Measurements from ENCODE around the gene DYNLL2.
"Not testable (repeated sequence)": the region's sequence is repeated elsewhere in the genome, so short reads cannot be mapped to it uniquely, and the experiment has no call there.

Gene DYNLL2

DNA sequence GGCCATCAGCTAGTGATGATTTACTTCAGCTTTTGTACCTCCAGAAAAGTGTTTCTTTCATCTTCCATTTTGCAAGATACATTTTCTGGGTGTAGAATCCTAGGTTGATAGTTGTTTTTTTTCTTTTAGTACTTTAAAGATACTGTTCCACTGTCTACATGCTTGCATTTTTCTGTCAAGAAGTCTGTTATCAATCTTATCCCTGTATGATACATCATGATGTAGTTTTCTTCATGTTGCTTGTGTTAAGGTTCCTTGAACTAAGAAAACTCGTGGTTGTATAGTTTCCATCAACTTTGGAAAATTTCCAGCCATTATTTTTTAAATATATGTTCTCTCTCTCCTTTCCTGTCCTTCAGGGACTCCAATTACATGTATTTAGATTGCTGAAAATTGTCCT is 24.1 kb downstream of the DYNLL2 start:
- no peak for DNase-seq

GRCh38 chr17:58109197-58109596 is 26.0 kb downstream of the DYNLL2 start:
- no peak for DNase-seq

- no peak for DNase-seq
Measured at GRCh38 chr17:58110012-58110411, 26.8 kb downstream of the DYNLL2 start.

- DNase-seq: no peak
Measured at GRCh38 chr17:58111676-58112075, 28.5 kb downstream of the DYNLL2 start.

DNA sequence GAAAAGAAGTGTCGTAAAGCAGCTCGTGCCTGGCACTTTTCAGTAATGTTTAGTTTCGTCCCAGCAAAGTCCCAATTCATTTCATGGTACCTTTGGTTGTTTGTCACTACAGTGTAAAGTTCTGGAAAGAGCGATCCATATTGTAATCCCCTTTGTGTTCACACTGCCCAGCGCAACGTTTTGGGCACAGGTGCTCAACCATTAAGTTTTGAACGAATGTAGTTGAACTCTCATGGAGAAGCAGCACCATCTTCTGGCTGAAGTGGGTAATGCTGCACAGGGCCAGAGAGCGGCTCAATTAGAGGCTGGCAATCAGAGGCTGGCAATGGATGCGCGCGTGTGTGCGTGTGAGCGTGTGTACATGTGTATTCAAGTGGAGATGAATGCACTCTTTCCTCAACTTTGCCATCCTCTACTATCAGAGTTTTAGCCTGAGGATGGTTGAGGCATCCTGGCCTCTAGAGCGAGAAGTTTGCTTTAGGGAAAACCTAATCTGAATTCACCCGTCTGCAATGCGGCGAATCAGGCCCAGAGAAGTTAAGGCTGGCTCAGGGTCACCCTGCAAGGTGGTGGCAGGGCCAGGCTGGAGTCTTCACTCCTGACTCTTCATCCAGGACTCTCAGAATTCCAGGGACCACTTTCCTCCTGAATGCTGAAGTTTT is 29.9 kb downstream of the DYNLL2 start:
- peak; percentile 75 for DNase-seq

- DNase-seq: no peak
Measured at GRCh38 chr17:58113947-58114346, 30.7 kb downstream of the DYNLL2 start.

- no peak for DNase-seq
Measured at GRCh38 chr17:58117382-58117781, 34.2 kb downstream of the DYNLL2 start.

DNA sequence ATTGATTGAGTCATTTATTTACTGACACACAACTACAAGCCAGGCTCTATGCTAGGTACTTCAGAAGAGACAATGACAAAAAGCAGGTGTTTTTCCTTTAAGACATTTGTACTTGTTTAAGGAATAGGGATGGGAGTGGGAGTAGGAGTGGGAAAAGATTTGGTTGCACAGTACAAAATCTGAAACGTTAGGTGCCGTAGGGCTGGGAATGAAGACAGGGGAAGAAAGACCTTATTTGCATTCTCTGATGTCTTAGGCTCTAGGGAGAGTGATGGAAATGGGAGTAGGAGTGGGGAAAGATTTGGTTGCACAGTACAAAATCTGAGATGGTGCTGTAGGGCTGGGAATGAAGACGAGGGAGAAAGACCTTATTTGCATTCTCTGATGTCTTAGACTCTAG is 36.3 kb downstream of the DYNLL2 start:
- DNase-seq: no peak

DNA sequence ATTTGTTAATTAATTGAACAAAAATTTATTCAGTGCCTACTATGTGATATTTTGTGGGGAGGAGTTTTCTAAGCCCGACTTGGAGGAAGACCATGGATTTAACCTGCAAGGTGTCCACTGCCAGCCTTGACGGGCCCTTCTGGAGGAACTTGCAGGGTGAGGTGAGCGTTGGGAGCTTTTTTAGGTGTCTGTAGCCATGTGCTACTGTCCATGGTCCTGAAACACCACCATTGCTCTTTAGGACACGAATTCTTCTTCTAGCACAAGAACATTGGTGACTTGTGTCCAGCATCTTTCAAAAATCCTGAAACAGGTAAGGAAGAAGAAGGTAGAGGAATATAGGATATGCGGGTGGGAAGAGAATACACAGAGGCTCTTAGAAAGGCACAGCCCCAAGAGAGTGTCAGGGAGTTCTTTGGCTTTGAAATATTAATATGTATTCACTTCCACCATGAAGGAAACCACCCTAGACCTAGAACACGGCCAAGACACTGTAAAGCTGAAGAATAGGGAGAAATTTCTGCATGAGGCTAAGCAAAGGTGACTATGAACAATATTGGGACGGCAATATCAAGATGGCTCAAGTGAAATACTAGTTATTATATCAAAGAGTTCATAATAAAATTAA is 37.1 kb downstream of the DYNLL2 start:
- DNase-seq: peak; percentile 19

DNA sequence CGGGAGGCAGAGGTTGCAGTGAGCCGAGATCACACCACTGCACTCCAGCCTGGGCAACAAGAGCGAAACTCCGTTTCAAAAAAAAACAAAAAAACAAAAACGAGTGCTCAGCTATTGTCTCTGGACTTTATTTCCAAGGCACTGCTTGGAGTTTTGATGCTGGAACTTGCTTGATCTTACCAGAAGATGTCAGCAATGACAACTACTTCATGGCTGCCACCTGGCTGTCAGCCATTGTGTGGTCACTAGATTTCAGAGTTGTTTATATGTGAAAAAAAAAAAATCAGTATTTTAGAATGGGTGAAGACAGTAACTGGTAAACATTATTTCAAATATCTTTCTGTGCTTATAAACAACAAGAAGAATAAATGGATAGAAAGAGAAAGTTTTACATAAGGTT is 38.7 kb downstream of the DYNLL2 start:
- DNase-seq: peak; percentile 46

GRCh38 chr17:58127846-58128245 is 44.6 kb downstream of the DYNLL2 start:
- DNase-seq: no peak

- not testable (repeated sequence) for DNase-seq
Measured at GRCh38 chr17:58132697-58133096, 49.5 kb downstream of the DYNLL2 start.

GRCh38 chr17:58136669-58137279 is 53.6 kb downstream of the DYNLL2 start:
- no peak for DNase-seq

DNA sequence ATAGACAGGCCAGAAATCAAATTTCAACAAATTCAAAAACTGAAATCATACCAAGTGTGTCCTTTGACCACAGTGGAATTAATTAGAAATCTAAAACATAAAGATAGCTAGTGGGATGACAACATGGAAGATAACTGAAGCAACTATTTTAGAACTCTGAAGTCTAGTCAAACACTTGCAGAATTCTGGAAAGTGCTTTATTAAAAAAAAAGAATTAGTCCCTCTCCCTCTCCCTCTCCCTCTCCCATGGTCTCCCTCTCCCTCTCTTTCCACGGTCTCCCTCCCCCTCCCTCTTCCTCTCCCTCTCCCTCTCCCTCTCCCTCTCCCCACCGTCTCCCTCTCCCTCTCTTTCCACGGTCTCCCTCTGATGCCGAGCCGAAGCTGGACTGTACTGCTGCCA is 58.3 kb downstream of the DYNLL2 start:
- no peak for DNase-seq

- not testable (repeated sequence) for DNase-seq
Measured at GRCh38 chr17:58143335-58143734, 60.1 kb downstream of the DYNLL2 start.

DNA sequence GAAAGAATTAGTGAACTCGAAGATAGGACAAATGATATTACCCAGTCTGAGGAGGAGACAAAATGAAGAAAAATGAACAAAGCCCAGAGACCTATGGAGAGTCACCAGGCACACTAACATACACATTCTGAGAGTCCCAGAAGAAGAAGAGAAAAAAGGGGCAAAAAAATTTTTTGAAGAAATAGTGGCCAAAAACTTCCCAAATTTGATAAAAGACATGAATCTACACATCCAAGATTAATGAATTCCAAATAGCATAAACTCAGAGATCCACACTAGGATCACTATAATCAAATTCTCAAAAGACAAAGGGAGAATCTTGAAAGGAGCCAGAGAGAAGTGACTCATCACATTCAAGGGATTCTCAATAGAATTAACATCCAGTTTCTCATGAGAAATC is 61.6 kb downstream of the DYNLL2 start:
- DNase-seq: no peak
